GM18508 (cell line): ENCODE data around the gene ZBTB18.
"Not testable (repeated sequence)": the region's sequence is repeated elsewhere in the genome, so short reads cannot be mapped to it uniquely, and the experiment has no call there.

Source experiments
- ATAC-seq: cut with Tn5 transposase; IDR thresholded peaks from one replicate; pipeline ENCODE4 v1.9.1; 2021; ENCODE audit warnings: moderate number of reproducible peaks; ENCODE audit not compliant: insufficient read depth, unreplicated experiment

Gene ZBTB18

GRCh38 chr1:244037252-244037651 lies 13.8 kb upstream of the ZBTB18 start:
- no peak for ATAC-seq

GRCh38 chr1:244041466-244042120 lies 9.5 kb upstream of the ZBTB18 start:
- ATAC-seq: no peak

- no peak for ATAC-seq
These were observed 8.8 kb upstream of the ZBTB18 start for GRCh38 chr1:244042293-244042692.

GRCh38 chr1:244044423-244044822 lies 6.7 kb upstream of the ZBTB18 start:
- ATAC-seq: no peak

GRCh38 chr1:244046254-244046653 lies 4.8 kb upstream of the ZBTB18 start:
- not testable (repeated sequence) for ATAC-seq

GRCh38 chr1:244046907-244047611 lies 4.0 kb upstream of the ZBTB18 start:
- no peak for ATAC-seq

GRCh38 chr1:244047621-244048255 lies 3.3 kb upstream of the ZBTB18 start:
- peak; percentile 45 for ATAC-seq

- ATAC-seq: no peak
These were observed 2.6 kb upstream of the ZBTB18 start for GRCh38 chr1:244048256-244049161.

- ATAC-seq: no peak
These were observed 1.7 kb upstream of the ZBTB18 start for GRCh38 chr1:244049162-244050013.

- ATAC-seq: no peak
These were observed 859 bp upstream of the ZBTB18 start for GRCh38 chr1:244050014-244050834.

GRCh38 chr1:244052016-244052727 lies 1.1 kb downstream of the ZBTB18 start:
- ATAC-seq: no peak

GRCh38 chr1:244052728-244053312 lies 1.7 kb downstream of the ZBTB18 start:
- ATAC-seq: no peak

GRCh38 chr1:244053831-244054230 lies 2.7 kb downstream of the ZBTB18 start:
- no peak for ATAC-seq

GRCh38 chr1:244054247-244054923 lies 3.3 kb downstream of the ZBTB18 start:
- ATAC-seq: no peak

GRCh38 chr1:244054924-244055263 lies 3.8 kb downstream of the ZBTB18 start:
- no peak for ATAC-seq

- no peak for ATAC-seq
These were observed 5.5 kb downstream of the ZBTB18 start for GRCh38 chr1:244056577-244056976.
